GM18526 (cell line): Measurements from ENCODE around the gene CERS3.

Source experiments
- POLR2A ChIP-seq: IDR thresholded peaks from 3 replicates; pipeline ENCODE4 v1.6.1; 2011; ENCODE audit not compliant: insufficient read length; ENCODE audit errors: extremely low read depth

The CERS3 gene

DNA sequence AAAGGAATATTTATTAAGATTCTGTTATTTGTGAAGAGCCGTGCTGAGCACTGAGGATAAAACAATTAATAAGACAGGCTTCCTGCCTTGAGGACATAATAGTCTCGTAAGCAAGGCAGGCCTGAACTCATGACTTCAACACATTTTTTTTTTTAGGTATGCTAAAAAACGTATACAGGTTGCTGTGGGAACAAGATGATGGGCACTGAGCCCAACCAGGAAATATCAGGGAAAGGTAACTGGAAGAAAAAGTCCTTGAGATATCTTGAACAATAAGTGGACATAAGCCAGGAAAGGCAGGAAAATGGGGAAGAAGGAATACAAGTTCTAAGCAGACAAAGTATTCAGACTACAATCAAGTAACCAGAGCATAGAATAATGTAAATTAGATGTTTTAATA, 26.1 kb downstream of the CERS3 start:
- TF ChIP-seq POLR2A = no peak

DNA sequence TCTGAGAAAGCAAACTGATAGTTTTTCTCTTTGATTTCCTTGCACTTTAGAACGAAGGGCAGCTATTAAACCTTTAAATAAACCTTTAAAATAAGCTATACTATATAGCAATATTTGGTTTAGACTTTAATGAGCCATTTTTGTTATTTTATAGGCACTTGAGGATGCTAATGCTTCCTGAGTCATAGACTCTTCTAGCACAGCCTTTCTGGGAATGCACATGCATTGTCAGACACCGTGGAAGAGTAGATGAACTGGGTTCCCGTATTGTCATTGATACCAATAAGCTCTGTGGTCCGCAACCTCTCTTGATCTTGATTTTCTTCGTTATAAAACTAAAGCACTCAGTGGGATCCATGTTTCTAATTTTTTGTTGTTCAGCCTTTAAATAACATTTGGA, 27.6 kb downstream of the CERS3 start:
- no peak for TF ChIP-seq POLR2A

DNA sequence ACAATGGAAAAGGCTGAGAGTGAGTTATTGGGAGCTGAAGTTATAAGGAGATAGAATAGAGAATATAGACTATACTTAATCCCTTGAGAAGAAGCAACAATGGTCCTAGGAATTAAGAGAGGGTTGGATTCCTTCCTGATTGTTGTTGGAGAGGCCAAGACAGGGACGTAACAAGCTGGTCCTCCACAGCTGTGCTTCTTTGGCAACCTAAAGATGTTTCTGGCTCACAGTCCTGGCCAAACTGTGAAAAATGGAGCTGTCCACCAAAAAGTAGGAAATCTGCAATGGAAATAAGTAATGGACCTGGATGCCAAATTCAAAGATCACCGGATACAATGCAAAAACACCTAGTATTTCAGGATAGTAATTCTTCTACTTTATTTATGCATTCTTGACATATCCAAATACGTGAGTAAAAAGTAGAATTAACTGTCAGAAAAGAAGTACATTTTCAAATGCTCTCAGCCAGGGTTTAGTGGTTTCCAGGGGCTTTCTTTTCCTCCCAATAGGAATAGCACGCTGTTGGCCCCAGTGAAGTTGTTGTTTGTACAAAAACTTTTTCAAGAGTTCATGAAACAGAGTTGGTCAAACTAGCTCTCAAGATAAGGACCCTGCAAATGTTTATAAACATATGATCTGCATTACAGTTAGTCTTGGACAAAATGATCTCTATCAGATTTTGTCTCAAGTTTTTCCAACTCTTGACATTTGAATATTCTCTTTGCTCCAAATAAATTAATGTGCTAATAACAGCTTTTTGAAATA, 28.3 kb downstream of the CERS3 start:
- TF ChIP-seq POLR2A = no peak

GRCh38 chr15:100495861-100496260, 32.9 kb downstream of the CERS3 start:
- no peak for TF ChIP-seq POLR2A

DNA sequence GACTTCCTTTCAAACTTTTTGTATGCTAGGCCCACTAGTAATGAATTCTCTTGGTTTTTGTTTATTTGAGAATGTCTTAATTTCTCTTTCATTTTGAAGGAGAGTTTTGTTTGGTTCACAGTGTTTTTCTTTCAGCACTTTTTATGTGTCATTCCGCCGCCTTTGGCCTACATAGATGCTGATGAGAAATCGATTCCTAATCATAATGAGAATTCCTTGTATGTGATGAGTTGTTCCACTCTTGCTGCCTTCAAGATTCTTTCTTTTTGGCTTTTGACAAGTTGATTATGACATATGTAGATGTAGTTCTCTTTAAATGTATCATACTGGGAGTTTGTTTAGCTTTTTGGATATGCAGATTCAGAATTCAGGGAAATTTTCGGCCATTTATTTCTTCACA, 35.5 kb downstream of the CERS3 start:
- no peak for TF ChIP-seq POLR2A

DNA sequence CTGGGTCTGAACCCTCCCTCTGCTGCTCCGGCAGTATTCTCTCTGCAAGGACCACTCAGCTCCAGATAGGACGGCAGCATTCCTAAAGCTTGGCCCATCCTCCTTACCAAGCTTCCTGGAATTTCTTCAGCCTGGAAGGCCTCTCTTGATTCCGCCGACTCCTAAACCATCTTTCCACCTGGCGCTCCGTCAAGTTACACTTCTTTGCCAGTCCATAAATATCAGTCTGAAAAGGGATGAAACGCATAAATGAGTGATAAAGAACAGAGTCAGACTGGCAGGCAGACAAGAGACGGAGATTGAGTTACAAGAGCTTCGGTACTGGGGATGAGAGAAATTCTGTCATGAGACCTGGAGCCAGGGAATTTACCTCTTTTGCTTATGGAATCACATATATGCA, 44.3 kb downstream of the CERS3 start:
- no peak for TF ChIP-seq POLR2A

DNA sequence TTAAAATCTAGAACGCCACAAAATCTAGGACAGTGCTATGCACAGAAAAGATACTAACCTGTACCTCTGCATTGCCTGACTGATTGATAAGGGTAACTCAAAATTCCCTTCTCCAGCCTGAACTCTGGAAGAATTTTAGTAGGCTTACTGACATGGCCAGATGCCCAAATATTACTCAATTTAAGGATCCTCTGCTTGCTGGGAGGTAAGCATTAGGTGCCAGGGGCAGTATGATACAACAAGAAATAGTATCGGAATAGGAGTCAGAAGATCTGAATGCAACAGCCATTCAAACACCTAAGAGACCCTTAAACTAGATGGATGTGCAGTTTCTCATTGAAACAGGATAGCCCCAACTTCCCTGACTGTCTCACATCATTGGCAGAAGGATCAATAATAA, 45.4 kb downstream of the CERS3 start:
- no peak for TF ChIP-seq POLR2A

DNA sequence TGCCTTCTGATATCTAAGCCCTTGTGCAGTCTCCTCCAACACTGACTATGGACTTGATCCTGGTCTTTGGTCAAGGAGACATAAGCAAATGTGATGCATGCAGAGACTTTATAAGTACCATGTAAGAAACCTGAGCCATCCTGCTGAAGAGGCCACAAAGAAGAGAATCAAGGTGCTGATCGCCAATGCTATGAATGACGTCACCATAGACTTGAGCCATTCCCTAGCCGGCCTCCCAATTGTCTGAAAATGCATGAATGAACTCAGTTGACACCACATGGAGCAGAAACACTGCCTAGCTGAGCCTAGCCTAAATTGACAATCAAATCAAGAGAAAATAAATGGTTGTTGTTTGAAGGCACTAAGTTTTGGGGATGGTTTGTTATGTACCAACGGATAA, 51.9 kb downstream of the CERS3 start:
- no peak for TF ChIP-seq POLR2A

- TF ChIP-seq POLR2A = no peak
Observed at GRCh38 chr15:100472736-100473135, 56.0 kb downstream of the CERS3 start.

- no peak for TF ChIP-seq POLR2A
Observed at GRCh38 chr15:100471933-100472332, 56.8 kb downstream of the CERS3 start.

DNA sequence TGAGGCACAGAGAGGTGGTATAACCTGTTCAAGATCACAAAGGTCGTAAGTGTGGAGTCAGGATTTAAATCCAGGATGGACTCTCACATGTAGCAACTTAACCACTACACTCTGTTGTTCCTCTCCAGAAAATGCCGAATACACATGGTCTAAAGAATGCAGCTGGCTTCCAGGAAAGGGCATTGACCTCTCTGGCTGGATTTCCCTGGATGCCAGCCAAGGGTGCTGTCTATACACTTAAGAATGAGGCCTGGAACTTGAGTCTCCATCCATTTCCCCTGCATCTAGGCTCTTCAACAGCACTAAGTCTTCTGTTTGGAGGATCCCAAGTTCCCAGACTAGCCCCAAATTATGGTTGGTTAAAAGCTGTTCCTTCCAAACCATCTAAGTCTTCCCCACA, 60.5 kb downstream of the CERS3 start:
- no peak for TF ChIP-seq POLR2A

GRCh38 chr15:100466073-100466472, 62.7 kb downstream of the CERS3 start:
- no peak for TF ChIP-seq POLR2A

DNA sequence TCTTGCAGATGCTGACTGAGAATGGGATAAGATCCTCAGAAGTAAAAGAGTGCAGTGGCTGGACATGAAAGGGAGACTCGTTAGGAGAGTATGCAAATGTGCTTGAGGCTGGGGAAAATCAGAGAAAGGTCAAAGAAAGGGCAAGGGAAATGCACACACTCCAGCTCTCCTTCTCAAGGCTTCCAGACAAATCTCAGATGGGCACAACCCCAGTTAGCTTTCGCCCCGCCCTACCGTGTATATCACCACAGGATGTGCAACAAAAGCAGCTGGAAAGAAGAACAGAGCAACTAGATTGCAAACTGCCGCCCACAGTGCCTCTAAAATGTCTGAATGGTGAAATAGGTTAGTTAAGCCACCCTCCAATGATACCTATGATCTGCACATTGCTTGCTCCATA, 63.9 kb downstream of the CERS3 start:
- no peak for TF ChIP-seq POLR2A

- TF ChIP-seq POLR2A = no peak
Observed at GRCh38 chr15:100464256-100464655, 64.5 kb downstream of the CERS3 start.

DNA sequence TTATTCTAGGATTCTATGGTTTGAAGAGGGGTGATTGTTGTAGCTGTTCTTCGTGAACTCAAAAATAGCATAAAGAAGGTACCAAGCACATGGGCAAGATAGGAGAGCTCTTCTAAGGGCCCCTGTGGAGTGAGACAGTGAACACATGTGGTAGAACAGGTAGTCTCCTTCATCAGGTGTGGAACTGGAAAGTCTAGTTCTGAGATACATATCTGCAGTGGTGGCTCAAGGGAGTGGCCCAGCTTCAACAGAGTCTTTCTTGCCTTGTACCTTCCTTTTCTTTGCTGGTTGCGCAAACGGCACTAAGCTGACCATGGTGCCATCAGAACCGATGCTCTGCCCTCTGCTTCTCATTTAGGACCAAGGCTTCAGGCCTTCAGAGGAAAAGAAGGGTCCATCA, 65.2 kb downstream of the CERS3 start:
- TF ChIP-seq POLR2A = no peak

GRCh38 chr15:100461049-100461448, 67.7 kb downstream of the CERS3 start:
- TF ChIP-seq POLR2A = no peak

GRCh38 chr15:100457201-100457600, 71.5 kb downstream of the CERS3 start:
- TF ChIP-seq POLR2A = no peak
